HepG2 (cell line): ENCODE measurements around the gene LATS2. TPM values are rescaled to one million over a fixed set of nuclear protein-coding genes. Genes with fewer than 3 reads are reported as not detected.

Source experiments
- HNRNPL ChIP-seq: fragments of 200-400 bp; formaldehyde crosslinking; IDR thresholded peaks from 2 replicates; pipeline ENCODE4 v1.6.1; 2017; ENCODE audit warnings: mild to moderate bottlenecking, low read depth, low read length
- MEIS2 ChIP-seq: sonication (generic); formaldehyde crosslinking; IDR thresholded peaks from 2 replicates; pipeline ENCODE4 v1.9.0; 2021; ENCODE audit warnings: mild to moderate bottlenecking, missing genetic modification reagents
- NFE2 ChIP-seq: sonication (generic); formaldehyde crosslinking; IDR thresholded peaks from 2 replicates; pipeline ENCODE4 v1.4.0; 2020; ENCODE audit warnings: missing genetic modification reagents
- NR2F1 ChIP-seq, 2 experiments: fragments of 450-650 bp in 1 of 2; formaldehyde crosslinking in 1 of 2; IDR thresholded peaks; 2 replicates each; pipeline versions ENCODE4 v1.5.0 to v1.6.1; 2016 to 2020; ENCODE audit warnings: mild to moderate bottlenecking in 1 of 2, missing compliant biosample characterization in 1 of 2, missing genetic modification reagents in 1 of 2, moderate library complexity in 1 of 2
- PAWR ChIP-seq: sonication (generic); formaldehyde crosslinking; IDR thresholded peaks from 2 replicates; pipeline ENCODE4 v1.4.0; 2020; ENCODE audit warnings: missing genetic modification reagents, mild to moderate bottlenecking, borderline replicate concordance
- PHF8 ChIP-seq: sonication (generic); formaldehyde crosslinking; IDR thresholded peaks from 2 replicates; pipeline ENCODE4 v1.5.0; 2020; ENCODE audit warnings: missing genetic modification reagents
- RFXAP ChIP-seq: sonication (generic); formaldehyde crosslinking; IDR thresholded peaks from 2 replicates; pipeline ENCODE4 v1.4.0; 2020; ENCODE audit warnings: missing genetic modification reagents, borderline replicate concordance
- SOX13 ChIP-seq, 3 experiments: fragments of 450-650 bp in 1 of 3; sonication (generic) in 1 of 3; formaldehyde crosslinking in 1 of 3; IDR thresholded peaks in 2 of 3; conservative IDR thresholded peaks in 1 of 3; 2 replicates each; pipeline versions ENCODE4 v1.5.0 to v1.6.1; 2016 to 2020; ENCODE audit warnings: antibody characterized with exemption in 1 of 3, mild to moderate bottlenecking in 1 of 3, missing compliant biosample characterization in 1 of 3, missing genetic modification reagents in 1 of 3, moderate library complexity in 1 of 3
- SOX5 ChIP-seq: IDR thresholded peaks from 2 replicates; pipeline ENCODE4 v1.6.1; 2016; ENCODE audit warnings: borderline replicate concordance
- SP1 ChIP-seq, 2 experiments: fragments of 450-650 bp in 1 of 2; sonication (generic) in 1 of 2; formaldehyde crosslinking in 1 of 2; IDR thresholded peaks; 2 replicates each; pipeline versions ENCODE4 v1.4.0 to v1.6.1; 2016 to 2020; ENCODE audit warnings: missing genetic modification reagents in 1 of 2
- SP5 ChIP-seq: IDR thresholded peaks from 2 replicates; pipeline ENCODE4 v1.6.1; 2016; ENCODE audit warnings: low read depth, borderline replicate concordance
- ZFP90 ChIP-seq: sonication (generic); formaldehyde crosslinking; IDR thresholded peaks from 2 replicates; pipeline ENCODE4 v1.8.0; 2022; ENCODE audit warnings: missing genetic modification reagents, mild to moderate bottlenecking, inconsistent platforms, borderline replicate concordance
- ZFX ChIP-seq: sonication (generic); formaldehyde crosslinking; IDR thresholded peaks from 2 replicates; pipeline ENCODE4 v1.4.0; 2020; ENCODE audit warnings: mild to moderate bottlenecking, low read depth, missing genetic modification reagents, moderate library complexity
- ZNF367 ChIP-seq: sonication (generic); formaldehyde crosslinking; IDR thresholded peaks from 2 replicates; pipeline ENCODE4 v1.4.0; 2020; ENCODE audit warnings: missing genetic modification reagents, borderline replicate concordance
- ZNF672 ChIP-seq: sonication (generic); formaldehyde crosslinking; IDR thresholded peaks from 2 replicates; pipeline ENCODE4 v1.8.1; 2022; ENCODE audit warnings: missing genetic modification reagents
- ZNF792 ChIP-seq: IDR thresholded peaks from 2 replicates; pipeline ENCODE4 v1.6.1; 2016
- polyA plus RNA-seq, 8 experiments: library from polyadenylated mRNA; depleted of rRNA in 3 of 8; stranded (reverse) in 7 of 8; unstranded in 1 of 8; fragments of >200 nt; fragmentation: Illumina TruSeq in 4 of 8; extraction: Trizol in 4 of 8; gene quantifications; 2 replicates each; pipeline versions ENCODE4 v1.2.1 to v1.2.3, GENCODE V29; 2011 to 2016; ENCODE audit warnings: low read depth in 4 of 8, missing spikeins in 1 of 8, mixed read lengths in 1 of 8; ENCODE audit not compliant: insufficient read depth in 1 of 8
- total RNA-seq, 5 experiments: library from RNA; depleted of rRNA; stranded (reverse); fragments of >200 nt; fragmentation: Illumina TruSeq; extraction: Trizol; gene quantifications; 2 replicates each; pipeline ENCODE4 v1.2.3, GENCODE V29; 2016; ENCODE audit warnings: low read depth in 1 of 5
- TF ChIP-seq, protein P1 (sequence below): sonication (generic); formaldehyde crosslinking; IDR thresholded peaks from 2 replicates; pipeline ENCODE4 v1.5.1; 2020; ENCODE audit warnings: missing genetic modification reagents, mild to moderate bottlenecking, borderline replicate concordance
- TF ChIP-seq, protein P2 (sequence below): IDR thresholded peaks from 2 replicates; pipeline ENCODE4 v1.4.0; 2020; ENCODE audit warnings: mild to moderate bottlenecking, missing genetic modification reagents
- TF ChIP-seq, protein P3 (sequence below): sonication (generic); formaldehyde crosslinking; IDR thresholded peaks from 2 replicates; pipeline ENCODE4 v1.5.0; 2020; ENCODE audit warnings: mild to moderate bottlenecking, low read depth, missing genetic modification reagents, borderline replicate concordance
- TF ChIP-seq, protein P4 (sequence below): sonication (generic); formaldehyde crosslinking; IDR thresholded peaks from 2 replicates; pipeline ENCODE4 v1.8.0; 2022; ENCODE audit warnings: mild to moderate bottlenecking, missing genetic modification reagents, borderline replicate concordance

LATS2 gene
- total and polyA plus RNA-seq, 2 of the 13 experiments (the other 11 are each of a cell fraction or from before 2014, with no cell fraction given): 7.3 to 8.5 TPM

DNA sequence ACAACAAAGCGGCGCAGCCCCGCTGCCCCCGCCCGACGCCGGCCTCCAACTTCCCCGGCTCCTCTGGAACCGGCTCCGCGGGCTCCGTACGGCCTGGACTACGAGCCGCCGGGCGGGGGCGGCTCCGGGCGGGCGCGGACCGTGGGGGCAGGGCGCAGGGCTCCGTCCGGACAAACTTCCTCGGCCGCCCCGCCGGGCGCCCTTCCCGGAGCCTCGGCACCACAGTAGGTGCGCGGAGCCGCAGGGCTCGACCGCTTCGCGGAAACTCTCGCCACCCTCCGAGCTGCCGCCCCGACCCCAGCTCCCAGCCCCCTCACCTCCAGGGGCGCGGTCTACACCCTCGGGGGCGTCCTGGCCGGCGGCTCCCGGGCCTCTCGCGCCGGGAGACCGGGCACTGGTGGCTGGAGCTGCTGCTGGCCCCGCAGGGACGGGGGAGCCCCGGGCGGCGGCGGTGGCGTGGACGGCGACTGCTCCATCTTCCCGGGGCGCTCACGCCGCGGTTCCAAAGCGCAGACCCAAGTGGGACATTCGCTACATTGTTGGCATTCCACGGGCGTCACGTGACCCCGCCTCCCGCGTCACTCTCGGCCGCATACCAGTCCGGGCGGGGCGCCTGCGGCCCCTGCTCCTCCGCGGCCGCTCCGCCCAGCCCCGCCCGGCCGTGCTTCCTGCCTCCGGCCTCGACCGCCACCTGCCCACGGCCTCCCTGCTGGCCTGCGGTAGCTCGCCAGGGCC is at the start of gene LATS2 (continued):
- peak; percentile 17; the same call in 1 of the 2 replicates for TF ChIP-seq ZNF367 (CRISPR knock-in tag)
- 0 out of 2 replicates have a peak, but pooled peaks have one; percentile 28 for TF ChIP-seq RFXAP (CRISPR knock-in tag)
- TF ChIP-seq SOX13 (IDR thresholded peaks at IDR 0.05): no peak
- peak in 1 of 2 experiments; percentile 59; a peak in 1 of 4 replicates for TF ChIP-seq SOX13 (CRISPR knock-in tag; conservative IDR thresholded peaks at IDR 0.05 in 1 of 2, IDR thresholded peaks at IDR 0.05 in 1 of 2)
- TF ChIP-seq, protein P1, sequence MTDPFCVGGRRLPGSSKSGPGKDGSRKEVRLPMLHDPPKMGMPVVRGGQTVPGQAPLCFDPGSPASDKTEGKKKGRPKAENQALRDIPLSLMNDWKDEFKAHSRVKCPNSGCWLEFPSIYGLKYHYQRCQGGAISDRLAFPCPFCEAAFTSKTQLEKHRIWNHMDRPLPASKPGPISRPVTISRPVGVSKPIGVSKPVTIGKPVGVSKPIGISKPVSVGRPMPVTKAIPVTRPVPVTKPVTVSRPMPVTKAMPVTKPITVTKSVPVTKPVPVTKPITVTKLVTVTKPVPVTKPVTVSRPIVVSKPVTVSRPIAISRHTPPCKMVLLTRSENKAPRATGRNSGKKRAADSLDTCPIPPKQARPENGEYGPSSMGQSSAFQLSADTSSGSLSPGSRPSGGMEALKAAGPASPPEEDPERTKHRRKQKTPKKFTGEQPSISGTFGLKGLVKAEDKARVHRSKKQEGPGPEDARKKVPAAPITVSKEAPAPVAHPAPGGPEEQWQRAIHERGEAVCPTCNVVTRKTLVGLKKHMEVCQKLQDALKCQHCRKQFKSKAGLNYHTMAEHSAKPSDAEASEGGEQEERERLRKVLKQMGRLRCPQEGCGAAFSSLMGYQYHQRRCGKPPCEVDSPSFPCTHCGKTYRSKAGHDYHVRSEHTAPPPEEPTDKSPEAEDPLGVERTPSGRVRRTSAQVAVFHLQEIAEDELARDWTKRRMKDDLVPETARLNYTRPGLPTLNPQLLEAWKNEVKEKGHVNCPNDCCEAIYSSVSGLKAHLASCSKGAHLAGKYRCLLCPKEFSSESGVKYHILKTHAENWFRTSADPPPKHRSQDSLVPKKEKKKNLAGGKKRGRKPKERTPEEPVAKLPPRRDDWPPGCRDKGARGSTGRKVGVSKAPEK (CRISPR knock-in tag): no peak
- TF ChIP-seq SP5 (CRISPR knock-in tag): peak; percentile 85
- TF ChIP-seq HNRNPL: no peak
- TF ChIP-seq ZFX: peak; percentile 89
- peak; percentile 30; the same call in 1 of the 2 replicates for TF ChIP-seq ZNF672 (CRISPR knock-in tag)
- TF ChIP-seq, protein P2, sequence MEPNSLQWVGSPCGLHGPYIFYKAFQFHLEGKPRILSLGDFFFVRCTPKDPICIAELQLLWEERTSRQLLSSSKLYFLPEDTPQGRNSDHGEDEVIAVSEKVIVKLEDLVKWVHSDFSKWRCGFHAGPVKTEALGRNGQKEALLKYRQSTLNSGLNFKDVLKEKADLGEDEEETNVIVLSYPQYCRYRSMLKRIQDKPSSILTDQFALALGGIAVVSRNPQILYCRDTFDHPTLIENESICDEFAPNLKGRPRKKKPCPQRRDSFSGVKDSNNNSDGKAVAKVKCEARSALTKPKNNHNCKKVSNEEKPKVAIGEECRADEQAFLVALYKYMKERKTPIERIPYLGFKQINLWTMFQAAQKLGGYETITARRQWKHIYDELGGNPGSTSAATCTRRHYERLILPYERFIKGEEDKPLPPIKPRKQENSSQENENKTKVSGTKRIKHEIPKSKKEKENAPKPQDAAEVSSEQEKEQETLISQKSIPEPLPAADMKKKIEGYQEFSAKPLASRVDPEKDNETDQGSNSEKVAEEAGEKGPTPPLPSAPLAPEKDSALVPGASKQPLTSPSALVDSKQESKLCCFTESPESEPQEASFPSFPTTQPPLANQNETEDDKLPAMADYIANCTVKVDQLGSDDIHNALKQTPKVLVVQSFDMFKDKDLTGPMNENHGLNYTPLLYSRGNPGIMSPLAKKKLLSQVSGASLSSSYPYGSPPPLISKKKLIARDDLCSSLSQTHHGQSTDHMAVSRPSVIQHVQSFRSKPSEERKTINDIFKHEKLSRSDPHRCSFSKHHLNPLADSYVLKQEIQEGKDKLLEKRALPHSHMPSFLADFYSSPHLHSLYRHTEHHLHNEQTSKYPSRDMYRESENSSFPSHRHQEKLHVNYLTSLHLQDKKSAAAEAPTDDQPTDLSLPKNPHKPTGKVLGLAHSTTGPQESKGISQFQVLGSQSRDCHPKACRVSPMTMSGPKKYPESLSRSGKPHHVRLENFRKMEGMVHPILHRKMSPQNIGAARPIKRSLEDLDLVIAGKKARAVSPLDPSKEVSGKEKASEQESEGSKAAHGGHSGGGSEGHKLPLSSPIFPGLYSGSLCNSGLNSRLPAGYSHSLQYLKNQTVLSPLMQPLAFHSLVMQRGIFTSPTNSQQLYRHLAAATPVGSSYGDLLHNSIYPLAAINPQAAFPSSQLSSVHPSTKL (CRISPR knock-in tag): peak; percentile 64
- TF ChIP-seq NFE2 (CRISPR knock-in tag): no peak
- TF ChIP-seq, protein P3, sequence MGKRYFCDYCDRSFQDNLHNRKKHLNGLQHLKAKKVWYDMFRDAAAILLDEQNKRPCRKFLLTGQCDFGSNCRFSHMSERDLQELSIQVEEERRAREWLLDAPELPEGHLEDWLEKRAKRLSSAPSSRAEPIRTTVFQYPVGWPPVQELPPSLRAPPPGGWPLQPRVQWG (CRISPR knock-in tag): no peak
- TF ChIP-seq ZNF792 (CRISPR knock-in tag): peak; percentile 35; the same call in 1 of the 2 replicates
- TF ChIP-seq SP1 (IDR thresholded peaks at IDR 0.05): no peak
- TF ChIP-seq SP1 (CRISPR knock-in tag; IDR thresholded peaks at IDR 0.05): peak; percentile 52; the same call in 1 of the 2 replicates
- no peak for TF ChIP-seq PAWR
- TF ChIP-seq SOX5: peak; percentile 49; the same call in 1 of the 2 replicates
- TF ChIP-seq MEIS2: peak; percentile 71
- peak; percentile 57 for TF ChIP-seq PHF8 (CRISPR knock-in tag)
- TF ChIP-seq, protein P4, sequence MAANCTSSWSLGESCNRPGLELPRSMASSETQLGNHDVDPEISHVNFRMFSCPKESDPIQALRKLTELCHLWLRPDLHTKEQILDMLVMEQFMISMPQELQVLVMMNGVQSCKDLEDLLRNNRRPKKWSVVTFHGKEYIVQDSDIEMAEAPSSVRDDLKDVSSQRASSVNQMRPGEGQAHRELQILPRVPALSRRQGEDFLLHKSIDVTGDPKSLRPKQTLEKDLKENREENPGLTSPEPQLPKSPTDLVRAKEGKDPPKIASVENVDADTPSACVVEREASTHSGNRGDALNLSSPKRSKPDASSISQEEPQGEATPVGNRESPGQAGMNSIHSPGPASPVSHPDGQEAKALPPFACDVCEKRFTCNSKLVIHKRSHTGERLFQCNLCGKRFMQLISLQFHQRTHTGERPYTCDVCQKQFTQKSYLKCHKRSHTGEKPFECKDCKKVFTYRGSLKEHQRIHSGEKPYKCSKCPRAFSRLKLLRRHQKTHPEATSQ (CRISPR knock-in tag): no peak
- no peak for TF ChIP-seq ZFP90 (CRISPR knock-in tag)
- no peak for TF ChIP-seq NR2F1 (CRISPR knock-in tag; IDR thresholded peaks at IDR 0.05)
